ENCODE measurements around the gene ATG16L2. TPM values are rescaled to one million over a fixed set of nuclear protein-coding genes. Genes with fewer than 3 reads are reported as not detected.
"Not testable (repeated sequence)": the region's sequence is repeated elsewhere in the genome, so short reads cannot be mapped to it uniquely, and the experiment has no call there.

ATG16L2 gene
- total and polyA plus RNA-seq, 9 donors, result 7.5 to 18.3 (median 14.1) TPM

DNA sequence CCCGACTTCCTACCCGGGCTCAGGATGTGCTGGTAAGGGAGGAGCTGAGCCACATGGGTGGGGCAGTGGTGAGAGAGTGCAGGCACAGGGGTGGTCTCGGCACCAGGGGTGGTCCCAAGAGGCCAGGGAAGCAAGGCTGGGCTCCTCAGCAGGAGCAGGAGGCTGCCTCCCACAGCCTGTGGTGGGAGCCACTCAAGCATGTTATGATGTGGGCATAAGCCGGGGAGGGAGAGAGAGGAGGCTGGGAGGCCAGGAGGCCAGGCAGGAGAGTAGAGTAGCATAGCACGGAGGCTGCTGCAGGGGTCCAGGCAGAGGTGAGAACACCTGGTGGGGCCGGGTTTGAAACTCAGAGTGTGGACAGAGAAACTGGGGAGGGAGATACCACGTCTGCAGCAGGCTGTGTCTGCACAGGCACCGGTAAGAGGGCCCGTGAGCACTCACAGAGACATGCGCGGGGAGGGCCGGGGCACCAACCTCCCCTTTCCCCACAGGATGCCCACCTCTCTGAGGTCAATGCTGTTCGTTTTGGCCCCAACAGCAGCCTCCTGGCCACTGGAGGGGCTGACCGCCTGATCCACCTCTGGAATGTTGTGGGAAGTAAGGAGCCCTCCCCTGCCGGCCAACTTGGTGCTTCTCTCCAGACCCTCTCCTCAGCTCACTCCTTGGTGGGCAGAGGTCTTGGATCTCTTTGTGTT is 10.7 kb downstream of the ATG16L2 start:
- peaks cover 10% of the 10 kb centered on the region for H3K36me3 ChIP-seq (ENCODE audit: control insufficient read depth, insufficient read depth, low read length)
- DNase-seq, result no peak
- no peaks in the 10 kb centered on the region for H3K9me3 ChIP-seq (replicated peaks; ENCODE audit: control insufficient read depth, low read depth, low read length)
- no peak overlapping the region for H3K4me3 ChIP-seq (ENCODE audit: low read length)
- 64% methylated on average over 12 of the region's 15 CpGs for WGBS (ENCODE audit: insufficient coverage)
- no peaks in the 10 kb centered on the region for H3K27me3 ChIP-seq (ENCODE audit: control insufficient read depth, insufficient read depth, low read length)
- no peak overlapping the region for H3K27ac ChIP-seq (ENCODE audit: low read length)
- H3K4me1 ChIP-seq (ENCODE audit: control insufficient read depth, insufficient read depth, low read length), result peaks cover 24% of the 10 kb centered on the region

DNA sequence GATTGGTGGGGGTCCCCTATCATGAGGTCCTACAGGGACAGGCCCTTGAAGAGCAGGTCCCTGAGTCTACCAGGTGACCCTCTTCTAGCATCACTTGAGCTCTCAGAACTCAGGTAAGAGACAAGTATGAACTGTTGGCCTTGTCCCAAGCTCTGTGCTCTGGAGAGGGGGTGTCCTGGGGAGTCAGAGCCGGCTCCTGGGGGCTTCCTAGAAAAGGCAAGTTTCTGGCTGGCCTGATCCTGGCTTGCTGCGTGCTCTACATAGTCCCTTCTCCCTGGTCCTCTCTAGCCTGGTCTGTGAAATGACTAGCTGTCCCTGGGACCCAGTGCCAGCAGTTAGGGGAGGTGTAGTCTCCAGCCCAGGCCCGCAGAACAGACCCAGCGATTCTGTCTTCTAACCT is 11.4 kb downstream of the ATG16L2 start:
- peaks cover 16% of the 10 kb centered on the region for H3K36me3 ChIP-seq (ENCODE audit: control insufficient read depth, insufficient read depth, low read length)
- WGBS (ENCODE audit: insufficient coverage), result 45% methylated on average over 4 of the region's 4 CpGs
- H3K4me3 ChIP-seq (ENCODE audit: low read length), result no peak overlapping the region
- no peak overlapping the region for H3K27ac ChIP-seq (ENCODE audit: low read length)
- DNase-seq, result no peak
- no peaks in the 10 kb centered on the region for H3K27me3 ChIP-seq (ENCODE audit: control insufficient read depth, insufficient read depth, low read length)
- H3K4me1 ChIP-seq (ENCODE audit: control insufficient read depth, insufficient read depth, low read length), result peaks cover 24% of the 10 kb centered on the region
- no peaks in the 10 kb centered on the region for H3K9me3 ChIP-seq (replicated peaks; ENCODE audit: control insufficient read depth, low read depth, low read length)

DNA sequence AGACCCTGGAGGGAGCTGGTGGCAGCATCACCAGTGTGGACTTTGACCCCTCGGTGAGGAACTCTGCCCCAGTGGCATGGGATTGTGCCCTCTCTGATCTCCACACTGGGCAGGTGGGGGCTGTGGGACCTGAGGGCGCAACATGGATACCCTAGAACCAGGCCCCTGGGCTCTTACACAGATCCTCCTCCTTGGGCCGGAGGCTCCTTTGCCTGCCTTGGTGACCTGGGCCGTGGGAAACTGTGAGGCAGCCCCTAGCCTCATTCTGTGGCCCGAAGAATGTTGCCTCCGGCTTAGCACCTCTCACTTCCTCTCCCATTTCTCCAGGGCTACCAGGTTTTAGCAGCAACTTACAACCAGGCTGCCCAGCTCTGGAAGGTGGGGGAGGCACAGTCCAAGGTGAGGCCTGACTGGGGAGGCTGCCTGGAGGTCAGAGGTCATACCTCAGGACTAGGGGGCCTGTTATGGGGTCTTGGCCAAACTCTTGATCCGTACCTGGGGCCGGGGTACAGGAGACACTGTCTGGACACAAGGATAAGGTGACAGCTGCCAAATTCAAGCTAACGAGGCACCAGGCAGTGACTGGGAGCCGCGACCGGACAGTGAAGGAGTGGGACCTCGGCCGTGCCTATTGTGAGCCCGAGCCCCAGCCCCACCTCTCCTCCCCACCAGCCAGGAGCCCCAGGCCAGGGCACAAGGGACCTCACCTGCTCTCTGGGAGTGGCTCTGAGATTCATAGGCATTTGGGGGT is 12.2 kb downstream of the ATG16L2 start:
- Histone ChIP-seq H3K27ac (ENCODE audit: low read length) (no peak overlapping the region), H3K27me3 (ENCODE audit: control insufficient read depth, insufficient read depth, low read length) (no peaks in the 10 kb centered on the region), H3K9me3 (replicated peaks; ENCODE audit: control insufficient read depth, low read depth, low read length) (no peaks in the 10 kb centered on the region), H3K4me1 (ENCODE audit: control insufficient read depth, insufficient read depth, low read length) (peaks cover 21% of the 10 kb centered on the region), H3K36me3 (ENCODE audit: control insufficient read depth, insufficient read depth, low read length) (peaks cover 16% of the 10 kb centered on the region), H3K4me3 (ENCODE audit: low read length) (no peak overlapping the region)
- 87% methylated on average over 10 of the region's 15 CpGs for WGBS (ENCODE audit: insufficient coverage)
- DNase-seq, result no peak

DNA sequence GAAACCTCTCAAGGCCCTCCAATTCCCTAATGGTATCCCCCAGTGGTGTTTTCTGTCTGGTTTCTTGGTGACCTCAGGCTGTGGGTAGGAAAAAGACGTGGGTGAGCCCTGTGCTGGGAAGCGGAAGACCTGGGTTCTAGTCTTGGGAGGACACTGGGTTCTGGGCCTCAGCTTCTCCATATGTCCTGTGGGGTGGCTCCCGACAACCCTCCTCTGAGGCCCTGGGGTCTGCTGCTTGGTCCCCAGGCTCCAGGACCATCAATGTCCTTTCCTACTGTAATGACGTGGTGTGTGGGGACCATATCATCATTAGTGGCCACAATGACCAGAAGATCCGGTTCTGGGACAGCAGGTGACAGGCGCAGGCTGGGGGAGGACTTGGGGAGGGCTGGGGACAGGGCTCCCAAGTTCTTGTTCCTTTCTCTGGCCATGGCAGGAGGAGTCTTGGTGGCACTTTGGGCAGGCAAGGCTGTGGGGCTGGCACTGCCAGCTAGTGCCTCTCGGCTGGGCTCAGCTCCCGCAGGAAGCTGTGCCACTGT is 12.8 kb downstream of the ATG16L2 start:
- Histone ChIP-seq H3K36me3 (ENCODE audit: control insufficient read depth, insufficient read depth, low read length) (peaks cover 17% of the 10 kb centered on the region), H3K27me3 (ENCODE audit: control insufficient read depth, insufficient read depth, low read length) (no peaks in the 10 kb centered on the region), H3K27ac (ENCODE audit: low read length) (no peak overlapping the region), H3K4me1 (ENCODE audit: control insufficient read depth, insufficient read depth, low read length) (peaks cover 22% of the 10 kb centered on the region), H3K4me3 (ENCODE audit: low read length) (no peak overlapping the region), H3K9me3 (replicated peaks; ENCODE audit: control insufficient read depth, low read depth, low read length) (no peaks in the 10 kb centered on the region)
- no peak for DNase-seq
- 84% methylated on average over 5 of the region's 8 CpGs for WGBS (ENCODE audit: insufficient coverage)

DNA sequence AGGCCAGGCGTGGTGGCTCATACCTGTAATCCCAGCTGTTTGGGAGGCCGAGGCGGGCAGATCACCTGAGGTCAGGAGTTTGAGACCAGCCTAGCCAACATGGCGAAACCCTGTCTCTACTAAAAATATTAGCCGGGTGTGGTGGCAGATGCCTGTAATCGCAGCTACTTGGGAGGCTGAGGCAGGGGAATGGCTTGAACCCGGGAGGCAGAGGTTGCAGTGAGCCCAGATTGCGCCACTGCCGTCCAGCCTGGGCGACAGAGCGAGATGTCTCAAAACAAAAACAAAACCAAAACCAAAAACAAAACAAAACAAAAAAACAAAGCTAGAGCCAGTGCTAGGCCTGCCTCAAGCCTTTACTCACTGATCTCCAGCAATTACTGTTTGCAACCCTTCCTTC is 13.4 kb downstream of the ATG16L2 start:
- not testable (repeated sequence) for H3K27ac ChIP-seq (ENCODE audit: low read length); H3K27me3 ChIP-seq (ENCODE audit: control insufficient read depth, insufficient read depth, low read length); DNase-seq; H3K9me3 ChIP-seq (replicated peaks; ENCODE audit: control insufficient read depth, low read depth, low read length); H3K4me3 ChIP-seq (ENCODE audit: low read length)
- 100% methylated on average over 1 of the region's 11 CpGs for WGBS (ENCODE audit: insufficient coverage)
- Histone ChIP-seq H3K4me1 (ENCODE audit: control insufficient read depth, insufficient read depth, low read length) (peaks cover 26% of the 10 kb centered on the region), H3K36me3 (ENCODE audit: control insufficient read depth, insufficient read depth, low read length) (peaks cover 20% of the 10 kb centered on the region)

- Histone ChIP-seq H3K36me3 (ENCODE audit: control insufficient read depth, insufficient read depth, low read length) (peaks cover 23% of the 10 kb centered on the region), H3K4me3 (ENCODE audit: low read length) (no peak overlapping the region), H3K27me3 (ENCODE audit: control insufficient read depth, insufficient read depth, low read length) (no peaks in the 10 kb centered on the region), H3K9me3 (replicated peaks; ENCODE audit: control insufficient read depth, low read depth, low read length) (no peaks in the 10 kb centered on the region), H3K4me1 (ENCODE audit: control insufficient read depth, insufficient read depth, low read length) (peaks cover 26% of the 10 kb centered on the region), H3K27ac (ENCODE audit: low read length) (peak overlapping the region; percentile 47)
- no peak for DNase-seq
- WGBS (ENCODE audit: insufficient coverage), result 69% methylated on average over 10 of the region's 11 CpGs
These were observed 13.9 kb downstream of the ATG16L2 start for GRCh38 chr11:72828081-72828567.

GRCh38 chr11:72828692-72829101 is 14.5 kb downstream of the ATG16L2 start:
- Histone ChIP-seq H3K4me3 (ENCODE audit: low read length) (no peak overlapping the region), H3K27ac (ENCODE audit: low read length) (no peak overlapping the region), H3K9me3 (replicated peaks; ENCODE audit: control insufficient read depth, low read depth, low read length) (no peaks in the 10 kb centered on the region), H3K4me1 (ENCODE audit: control insufficient read depth, insufficient read depth, low read length) (peaks cover 30% of the 10 kb centered on the region), H3K27me3 (ENCODE audit: control insufficient read depth, insufficient read depth, low read length) (no peaks in the 10 kb centered on the region), H3K36me3 (ENCODE audit: control insufficient read depth, insufficient read depth, low read length) (peaks cover 23% of the 10 kb centered on the region)
- DNase-seq, result no peak
- 83% methylated on average over 7 of the region's 7 CpGs for WGBS (ENCODE audit: insufficient coverage)

DNA sequence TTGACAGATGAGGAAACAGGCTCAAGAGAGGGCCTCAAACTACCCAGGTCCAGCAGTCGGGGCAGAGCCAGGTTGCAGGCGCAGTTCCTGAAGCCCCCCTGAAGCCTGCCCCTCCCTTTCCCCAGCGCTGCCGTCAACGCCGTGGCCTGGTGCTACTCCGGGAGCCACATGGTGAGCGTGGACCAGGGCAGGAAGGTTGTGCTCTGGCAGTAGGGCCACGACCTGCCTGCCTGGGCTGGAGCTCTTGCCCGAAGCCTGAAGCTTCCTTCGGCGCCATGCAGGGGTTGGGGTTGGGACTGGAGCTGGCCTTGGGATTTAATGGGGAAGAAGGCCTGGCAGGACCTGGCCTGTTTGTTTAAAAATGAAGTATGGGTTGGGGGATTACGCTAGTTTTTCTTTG is 15.0 kb downstream of the ATG16L2 start:
- Histone ChIP-seq H3K27me3 (ENCODE audit: control insufficient read depth, insufficient read depth, low read length) (no peaks in the 10 kb centered on the region), H3K4me1 (ENCODE audit: control insufficient read depth, insufficient read depth, low read length) (peaks cover 30% of the 10 kb centered on the region), H3K36me3 (ENCODE audit: control insufficient read depth, insufficient read depth, low read length) (peaks cover 23% of the 10 kb centered on the region), H3K9me3 (replicated peaks; ENCODE audit: control insufficient read depth, low read depth, low read length) (no peaks in the 10 kb centered on the region), H3K27ac (ENCODE audit: low read length) (no peak overlapping the region), H3K4me3 (ENCODE audit: low read length) (no peak overlapping the region)
- no peak for DNase-seq
- WGBS (ENCODE audit: insufficient coverage), result 87% methylated on average over 10 of the region's 13 CpGs

- WGBS (ENCODE audit: insufficient coverage), result 86% methylated on average over 5 of the region's 5 CpGs
- peaks cover 23% of the 10 kb centered on the region for H3K36me3 ChIP-seq (ENCODE audit: control insufficient read depth, insufficient read depth, low read length)
These were observed 15.8 kb downstream of the ATG16L2 start for GRCh38 chr11:72829884-72830533.

More at GRCh38 chr11:72829884-72830533, 15.8 kb downstream of the ATG16L2 start:
- Histone ChIP-seq H3K27ac (ENCODE audit: low read length) (no peak overlapping the region), H3K9me3 (replicated peaks; ENCODE audit: control insufficient read depth, low read depth, low read length) (no peaks in the 10 kb centered on the region), H3K27me3 (ENCODE audit: control insufficient read depth, insufficient read depth, low read length) (no peaks in the 10 kb centered on the region), H3K4me1 (ENCODE audit: control insufficient read depth, insufficient read depth, low read length) (peaks cover 34% of the 10 kb centered on the region), H3K4me3 (ENCODE audit: low read length) (no peak overlapping the region)
- DNase-seq, result no peak
